Stimulated activated naive B cell treated with anti-CD40 and anti-IgM and Interleukin-4, amounts not matched to agents 10 μg/mL and 1 μg/mL and 100 μg/mL, for 72 hours (primary cell): ENCODE data around the gene NACC2.

Source experiments
- ATAC-seq, 2 donors: fragments of 150-1000 bp; cut with Tn5 transposase; replicated peaks; 2 replicates each; pipeline ENCODE4 v1.10.0; 2021; ENCODE audit warnings: moderate library complexity in 1 of 2
- DNase-seq: peaks from one replicate; pipeline ENCODE4 v3.0.0; 2021
- H3K27ac Mint-ChIP-seq: one replicate; pipeline ENCODE4 v1.8.0; 2022; ENCODE audit warnings: mild to moderate bottlenecking, mixed read lengths
- H3K27me3 Mint-ChIP-seq, 2 donors: one replicate each; pipeline ENCODE4 v1.8.0; 2022; ENCODE audit warnings: mixed read lengths in 2 of 2
- H3K36me3 Mint-ChIP-seq, 2 donors: one replicate each; pipeline ENCODE4 v1.8.0; 2022; ENCODE audit warnings: mixed read lengths in 2 of 2, mild to moderate bottlenecking in 1 of 2
- H3K4me1 Mint-ChIP-seq, 2 donors: one replicate each; pipeline ENCODE4 v1.8.0; 2022; ENCODE audit warnings: mixed read lengths in 2 of 2, mild to moderate bottlenecking in 1 of 2
- H3K4me3 Mint-ChIP-seq, 2 donors: one replicate each; pipeline ENCODE4 v1.8.0; 2022; ENCODE audit warnings: mild to moderate bottlenecking in 2 of 2, mixed read lengths in 2 of 2, moderate library complexity in 1 of 2
- H3K9me3 Mint-ChIP-seq, 2 donors: one replicate each; pipeline ENCODE4 v1.8.0; 2022; ENCODE audit warnings: mixed read lengths in 2 of 2, mild to moderate bottlenecking in 1 of 2

The NACC2 gene

DNA sequence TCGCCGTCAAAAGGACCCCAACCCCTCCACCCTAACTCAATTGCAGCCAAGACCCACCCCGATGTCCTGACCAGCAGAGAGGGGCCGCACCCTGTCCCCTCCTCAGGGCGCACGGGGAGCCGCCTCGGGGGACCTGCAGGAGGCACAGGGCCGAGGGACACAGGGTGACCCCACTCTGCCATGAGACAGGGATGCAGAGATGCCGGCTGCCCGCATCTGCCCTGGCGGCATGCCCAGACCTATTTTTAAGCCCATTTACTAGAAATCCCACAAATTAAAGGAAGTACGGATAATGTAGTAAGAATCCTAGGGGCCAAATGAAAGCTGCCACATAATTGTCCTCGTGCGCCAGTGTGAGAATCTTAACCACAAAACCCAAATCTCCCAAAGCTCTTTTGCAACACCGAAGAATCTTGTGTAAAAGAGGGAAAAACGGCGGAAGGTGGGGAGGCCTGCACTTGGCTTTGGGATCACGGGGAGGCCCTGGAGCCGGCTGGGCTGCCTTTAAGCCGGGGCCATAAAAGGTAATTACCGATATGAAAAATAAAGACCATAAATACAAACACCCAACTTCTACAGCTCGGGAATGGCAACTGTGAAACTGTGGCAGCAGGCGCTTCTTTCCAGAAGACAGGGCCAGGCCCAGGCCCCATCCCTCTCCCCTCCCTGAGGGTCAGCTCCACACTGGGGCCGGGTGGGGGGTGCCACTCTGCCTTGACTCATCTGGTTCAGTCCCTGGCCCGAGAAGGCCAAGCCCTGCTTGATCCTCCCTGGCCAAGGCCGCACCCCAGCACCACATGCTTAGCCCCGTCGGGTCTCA is 35.0 kb downstream of the NACC2 start:
- Mint-ChIP-seq H3K9me3 (no peaks in the 10 kb centered on the region), H3K4me1 (peaks cover 8% of the 10 kb centered on the region in 2 donors), H3K27ac (no peak overlapping the region), H3K4me3 (no peak overlapping the region), H3K36me3 (no peaks in the 10 kb centered on the region), H3K27me3 (peaks cover 20 to 29% of the 10 kb centered on the region in 2 donors)
- DNase-seq (no peak), ATAC-seq (no peak)

DNA sequence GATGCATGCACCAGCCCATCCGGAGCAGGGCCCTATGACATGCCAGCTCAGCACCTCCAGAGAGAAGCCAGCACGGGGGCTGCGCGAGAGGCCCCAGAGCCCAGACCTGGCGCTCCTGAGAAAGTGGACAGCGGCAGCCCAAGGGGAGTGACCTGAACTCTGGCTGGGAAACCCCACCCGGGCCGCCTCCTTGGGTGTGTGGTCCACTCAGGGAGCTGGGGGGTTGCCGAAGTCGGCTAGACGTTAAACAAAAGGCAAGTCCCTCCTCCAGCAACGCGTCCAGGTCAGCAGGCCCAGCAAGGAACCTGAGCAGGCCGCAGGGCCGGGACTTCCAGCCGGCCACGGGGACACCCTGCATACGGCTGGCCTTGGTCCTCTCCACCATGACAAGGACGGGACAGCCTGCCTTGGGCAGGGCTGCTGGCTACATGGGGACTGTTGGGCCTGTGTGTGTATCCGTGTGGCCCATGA is 35.7 kb downstream of the NACC2 start:
- Mint-ChIP-seq H3K9me3 (no peaks in the 10 kb centered on the region), H3K36me3 (no peaks in the 10 kb centered on the region), H3K4me3 (no peak overlapping the region), H3K27ac (no peak overlapping the region), H3K27me3 (peaks cover 27 to 34% of the 10 kb centered on the region in 2 donors), H3K4me1 (peaks cover 8% of the 10 kb centered on the region in 2 donors)
- DNase-seq (no peak), ATAC-seq (no peak)

DNA sequence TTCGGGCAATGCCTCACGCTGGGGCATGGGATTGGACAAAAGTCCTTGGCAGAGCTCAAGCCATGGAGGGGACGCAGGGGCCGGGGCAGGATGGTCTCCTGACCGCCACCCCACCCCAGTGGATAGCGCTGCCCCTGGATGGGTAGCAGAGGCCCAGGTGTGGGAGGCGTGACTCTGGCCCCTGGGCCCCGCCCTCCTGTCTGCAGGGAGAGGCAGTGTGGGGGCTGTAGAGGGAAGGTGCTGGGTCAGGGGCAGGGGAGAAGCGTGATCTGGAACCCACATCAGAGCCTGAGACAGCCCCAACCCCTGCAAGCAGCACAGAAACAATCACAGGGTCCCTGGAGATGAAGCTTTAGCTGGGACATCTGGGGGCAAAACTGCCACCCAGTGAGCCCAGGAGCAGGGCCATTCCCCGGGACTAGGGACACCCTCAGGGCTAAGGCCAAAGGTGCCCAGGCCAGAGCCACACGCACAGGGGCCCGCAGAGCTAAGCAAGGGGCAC is 36.2 kb downstream of the NACC2 start:
- Mint-ChIP-seq H3K27me3 (peaks cover 30 to 33% of the 10 kb centered on the region in 2 donors), H3K4me3 (no peak overlapping the region), H3K36me3 (no peaks in the 10 kb centered on the region), H3K4me1 (peaks cover 8% of the 10 kb centered on the region in 2 donors), H3K9me3 (no peaks in the 10 kb centered on the region), H3K27ac (no peak overlapping the region)
- ATAC-seq = no peak
- DNase-seq = no peak

DNA sequence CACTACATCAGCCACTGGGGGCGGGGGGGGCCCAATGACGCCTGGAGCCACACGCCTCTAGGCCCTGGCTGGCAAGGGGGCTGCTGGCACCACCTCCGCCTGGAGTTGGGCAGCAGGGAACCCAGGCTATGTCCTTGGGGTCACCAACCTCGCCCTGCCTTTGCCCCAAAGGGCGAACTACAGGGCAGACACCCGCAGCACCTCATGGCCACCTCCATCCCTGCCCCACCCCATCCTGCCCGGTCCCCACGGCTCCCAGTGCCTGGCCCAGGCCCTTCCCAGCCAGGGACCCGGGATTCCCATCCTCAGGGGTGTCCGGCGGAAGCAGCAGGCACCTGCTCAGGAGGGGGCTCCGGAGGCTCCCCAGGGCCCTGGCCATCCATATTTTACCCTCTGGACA is 37.0 kb downstream of the NACC2 start:
- Mint-ChIP-seq H3K4me1 (peaks cover 8% of the 10 kb centered on the region in 2 donors), H3K36me3 (no peaks in the 10 kb centered on the region), H3K9me3 (no peaks in the 10 kb centered on the region), H3K27me3 (peaks cover 32 to 38% of the 10 kb centered on the region in 2 donors), H3K4me3 (no peak overlapping the region), H3K27ac (no peak overlapping the region)
- no peak for ATAC-seq
- no peak for DNase-seq

DNA sequence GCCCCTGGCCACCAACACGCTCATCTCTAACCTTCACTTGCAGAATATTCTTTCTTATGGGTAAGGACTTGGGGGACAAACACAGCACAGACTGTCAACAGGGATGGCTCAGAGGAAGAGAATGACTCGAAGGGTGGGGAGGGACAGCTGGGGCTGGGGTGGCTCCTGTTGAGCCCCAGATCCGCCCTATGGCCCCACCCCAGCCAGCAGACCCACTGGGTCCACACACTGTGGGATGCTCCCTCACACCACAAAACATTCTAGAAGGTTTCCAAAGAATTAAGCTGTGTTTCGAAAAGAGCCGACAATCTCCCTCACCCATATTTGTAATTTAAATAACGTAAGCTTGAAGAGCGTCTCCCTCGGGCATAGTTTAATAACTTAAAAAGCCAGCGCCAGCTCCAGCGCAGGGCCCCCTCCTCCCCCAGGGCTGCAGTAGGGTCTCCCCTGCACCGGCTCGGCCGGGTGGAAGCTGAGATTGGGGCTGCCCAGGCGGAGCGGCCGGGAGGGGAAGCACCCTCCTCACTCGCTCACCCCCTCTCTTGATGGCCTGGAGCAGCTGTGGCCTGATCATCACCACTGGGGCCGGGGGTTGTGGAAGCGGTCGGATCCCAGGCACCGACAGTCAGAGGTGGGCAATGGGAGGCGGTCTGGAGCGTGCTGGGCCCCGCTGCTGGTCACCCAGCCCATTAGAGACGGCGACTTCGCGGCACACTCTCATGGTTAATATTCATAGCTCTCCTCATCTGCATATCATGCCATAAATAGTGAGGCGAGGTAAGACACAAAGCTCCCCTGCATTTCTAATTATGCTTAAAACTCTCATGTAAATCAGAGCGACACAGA is 37.6 kb downstream of the NACC2 start:
- DNase-seq (no peak), ATAC-seq (peak; percentile 43 to 54)
- Mint-ChIP-seq H3K27ac (no peak overlapping the region), H3K4me1 (peaks cover 8% of the 10 kb centered on the region in 2 donors), H3K4me3 (peak overlapping the region in 1 of 2 donors; percentile 41), H3K36me3 (no peaks in the 10 kb centered on the region), H3K9me3 (no peaks in the 10 kb centered on the region), H3K27me3 (peaks cover 33 to 42% of the 10 kb centered on the region in 2 donors)

DNA sequence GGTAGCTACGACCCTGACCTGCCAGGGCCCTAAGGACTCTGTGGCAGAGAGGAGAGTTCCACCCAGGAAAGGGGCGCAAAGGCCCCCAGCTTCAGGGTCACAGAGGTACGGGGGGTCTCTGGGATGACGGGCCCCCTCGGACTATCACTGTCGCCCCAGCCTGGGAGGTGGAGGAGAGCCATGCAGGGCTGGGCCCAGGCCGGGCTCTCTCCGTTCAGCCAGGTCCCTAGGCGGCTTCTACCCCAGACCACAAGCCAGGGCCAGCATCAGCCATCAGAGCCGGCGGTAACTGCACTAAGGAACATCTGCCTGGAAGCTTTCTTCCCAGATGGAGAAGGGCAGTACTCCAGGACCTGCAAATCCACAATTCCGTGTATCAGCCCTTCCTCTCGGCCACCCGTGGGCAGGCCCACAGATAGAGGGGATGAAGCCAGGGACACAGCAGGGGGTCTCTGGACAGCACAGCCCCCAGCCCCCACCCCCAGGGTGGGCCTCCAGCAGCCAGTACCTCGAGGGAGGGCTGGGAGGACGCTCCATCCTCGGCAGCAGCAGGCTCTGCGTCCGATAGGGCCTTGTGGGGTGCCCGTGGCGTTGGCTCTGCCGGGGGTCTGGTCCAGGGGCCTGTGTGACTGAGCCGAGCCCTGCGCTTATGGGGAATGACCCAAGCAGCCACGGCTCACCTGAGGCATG is 38.4 kb downstream of the NACC2 start:
- ATAC-seq (no peak), DNase-seq (no peak)
- Mint-ChIP-seq H3K27ac (no peak overlapping the region), H3K27me3 (peaks cover 36 to 49% of the 10 kb centered on the region in 2 donors), H3K9me3 (no peaks in the 10 kb centered on the region), H3K36me3 (no peaks in the 10 kb centered on the region), H3K4me1 (peaks cover 11 to 15% of the 10 kb centered on the region in 2 donors), H3K4me3 (peak overlapping the region in 1 of 2 donors; percentile 22)

DNA sequence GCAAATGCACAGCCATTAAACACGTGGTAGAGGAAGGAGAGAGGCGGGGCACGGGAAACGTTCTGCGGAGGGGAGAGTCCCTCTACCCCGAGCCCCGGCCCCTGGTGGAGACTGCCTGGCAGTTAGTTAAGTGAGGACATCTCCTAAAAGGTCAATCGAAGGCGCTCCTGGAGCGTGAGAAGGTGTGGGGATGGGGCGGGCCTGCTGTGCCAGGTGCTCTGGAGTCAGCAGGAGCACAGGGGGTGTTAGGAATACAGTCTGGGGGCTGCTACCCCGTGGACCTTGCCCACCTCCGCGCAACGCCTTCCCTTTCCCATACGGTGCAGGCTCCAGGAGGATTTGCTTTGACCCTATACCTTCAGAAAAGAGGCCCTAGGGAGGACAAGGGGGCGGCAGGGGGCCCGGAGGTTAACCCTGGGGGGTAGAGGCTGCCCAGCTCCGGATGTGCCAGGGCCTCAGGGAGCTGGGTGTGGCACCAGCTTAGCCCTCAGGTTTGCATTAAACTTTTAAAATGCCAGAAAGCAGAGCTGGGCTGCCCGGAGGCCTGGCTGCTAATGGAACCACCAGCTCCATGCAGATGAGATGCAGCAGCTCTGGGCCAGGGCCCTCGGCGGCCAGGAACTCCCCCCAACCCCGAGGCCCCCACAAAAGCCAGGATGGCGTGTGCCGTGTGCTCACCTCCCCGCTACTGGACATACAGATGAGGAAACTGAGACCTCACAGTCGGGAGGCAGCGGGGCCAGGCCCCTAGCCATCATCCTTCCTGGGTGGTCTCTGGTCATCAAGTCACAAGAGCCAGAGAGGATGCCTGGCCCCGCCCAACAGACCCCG is 39.2 kb downstream of the NACC2 start:
- no peaks in the 10 kb centered on the region for H3K9me3 Mint-ChIP-seq
- H3K27ac Mint-ChIP-seq = peak overlapping the region; percentile 25
- DNase-seq (no peak), ATAC-seq (peak; percentile 44 to 45)
- H3K27me3 Mint-ChIP-seq = peaks cover 32 to 50% of the 10 kb centered on the region in 2 donors
- H3K4me3 Mint-ChIP-seq = no peak overlapping the region
- H3K4me1 Mint-ChIP-seq = peaks cover 11 to 16% of the 10 kb centered on the region in 2 donors
- H3K36me3 Mint-ChIP-seq = no peaks in the 10 kb centered on the region

DNA sequence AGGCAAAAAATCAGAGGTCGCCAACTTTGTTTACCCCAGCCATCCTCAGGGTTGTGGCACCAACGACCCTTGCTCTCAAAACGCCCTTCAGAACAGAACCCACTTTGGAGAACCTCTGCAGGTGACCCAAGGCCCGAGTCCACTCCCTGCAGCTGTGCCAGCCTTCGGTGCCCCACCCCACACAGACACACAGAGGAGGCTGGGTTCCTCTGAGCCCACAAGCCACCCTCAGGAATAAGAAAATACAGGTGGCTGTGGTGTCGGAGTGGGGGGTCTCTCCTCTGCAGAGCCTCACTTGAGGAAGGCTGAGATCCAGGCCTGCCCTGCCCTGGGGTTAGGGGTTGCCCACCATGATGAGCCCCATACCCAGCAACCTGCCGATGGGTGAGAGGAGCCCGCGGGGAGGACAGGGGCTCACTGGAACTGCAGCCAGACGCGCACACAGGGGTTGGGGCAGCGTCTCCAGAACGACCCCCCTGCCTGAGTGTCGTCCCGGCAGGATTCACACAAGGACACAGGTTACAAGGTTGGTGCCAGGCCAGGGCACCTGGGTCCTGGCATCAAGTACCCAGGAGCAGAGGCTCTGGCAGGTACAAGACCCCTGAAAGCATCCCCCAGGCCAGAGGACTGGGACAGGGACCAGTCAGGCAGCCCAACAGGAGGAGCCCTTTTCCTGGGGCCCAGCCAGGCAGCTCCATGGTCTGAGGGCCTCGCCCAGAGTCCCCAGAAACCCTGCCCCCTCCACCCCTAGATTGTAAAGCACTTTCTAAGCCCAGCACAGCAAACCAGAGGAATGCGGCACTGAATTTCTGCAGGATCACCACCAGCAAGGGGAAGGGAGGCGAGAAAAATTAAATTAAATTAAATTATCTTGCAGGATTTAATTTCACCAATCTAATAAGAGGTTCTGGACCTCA is 40.0 kb downstream of the NACC2 start:
- peak overlapping the region; percentile 25 for H3K27ac Mint-ChIP-seq
- peaks cover 11 to 16% of the 10 kb centered on the region in 2 donors for H3K4me1 Mint-ChIP-seq
- H3K36me3 Mint-ChIP-seq = no peaks in the 10 kb centered on the region
- no peaks in the 10 kb centered on the region for H3K9me3 Mint-ChIP-seq
- ATAC-seq = no peak
- no peak for DNase-seq
- no peak overlapping the region for H3K4me3 Mint-ChIP-seq
- peaks cover 32 to 51% of the 10 kb centered on the region in 2 donors for H3K27me3 Mint-ChIP-seq

DNA sequence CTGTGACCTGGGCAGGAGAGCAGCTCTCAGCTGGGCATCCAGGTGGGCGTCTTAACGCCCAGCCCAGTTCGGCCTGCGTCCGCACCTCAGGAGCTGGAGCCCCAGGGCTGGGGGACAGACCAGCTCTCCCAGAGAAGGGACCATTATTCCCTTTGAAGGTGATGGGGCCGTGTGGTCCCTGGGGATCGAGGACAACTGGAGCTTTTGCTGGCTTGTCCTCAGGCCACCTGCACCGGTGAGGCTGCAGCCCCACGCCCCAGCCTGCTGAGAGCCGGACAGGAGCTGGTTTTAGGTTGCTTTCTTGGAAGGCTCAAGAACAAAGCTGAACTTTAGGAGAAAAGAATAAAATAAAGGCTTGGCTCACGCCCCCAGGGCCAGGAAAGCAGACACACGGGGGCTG is 40.9 kb downstream of the NACC2 start:
- peaks cover 11 to 16% of the 10 kb centered on the region in 2 donors for H3K4me1 Mint-ChIP-seq
- ATAC-seq = no peak
- no peak overlapping the region for H3K27ac Mint-ChIP-seq
- no peaks in the 10 kb centered on the region for H3K36me3 Mint-ChIP-seq
- H3K27me3 Mint-ChIP-seq = peaks cover 36 to 60% of the 10 kb centered on the region in 2 donors
- H3K4me3 Mint-ChIP-seq = no peak overlapping the region
- DNase-seq = no peak
- H3K9me3 Mint-ChIP-seq = no peaks in the 10 kb centered on the region

DNA sequence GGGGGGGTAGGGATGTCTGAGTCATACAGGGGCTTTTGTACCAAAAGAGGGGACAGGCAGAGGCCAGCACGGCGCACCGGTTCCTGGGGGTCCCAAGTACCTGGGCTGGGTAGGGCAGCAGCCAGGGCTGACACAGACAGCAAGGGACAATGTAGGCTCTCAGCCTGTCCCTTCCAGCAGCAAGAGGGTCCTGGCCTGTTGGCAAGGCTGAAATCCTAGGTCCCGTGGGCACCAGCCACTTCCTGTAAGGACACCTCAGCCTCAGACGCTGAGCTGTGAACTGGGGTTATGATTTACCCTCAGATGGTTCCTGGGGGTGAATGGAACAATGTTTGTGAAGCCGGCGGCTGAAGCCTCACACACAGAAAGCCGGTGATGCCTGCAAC is 41.3 kb downstream of the NACC2 start:
- DNase-seq = no peak
- H3K4me3 Mint-ChIP-seq = no peak overlapping the region
- no peaks in the 10 kb centered on the region for H3K36me3 Mint-ChIP-seq
- ATAC-seq = no peak
- H3K27ac Mint-ChIP-seq = no peak overlapping the region
- H3K4me1 Mint-ChIP-seq = peaks cover 11 to 16% of the 10 kb centered on the region in 2 donors
- H3K27me3 Mint-ChIP-seq = peaks cover 36 to 64% of the 10 kb centered on the region in 2 donors
- no peaks in the 10 kb centered on the region for H3K9me3 Mint-ChIP-seq

DNA sequence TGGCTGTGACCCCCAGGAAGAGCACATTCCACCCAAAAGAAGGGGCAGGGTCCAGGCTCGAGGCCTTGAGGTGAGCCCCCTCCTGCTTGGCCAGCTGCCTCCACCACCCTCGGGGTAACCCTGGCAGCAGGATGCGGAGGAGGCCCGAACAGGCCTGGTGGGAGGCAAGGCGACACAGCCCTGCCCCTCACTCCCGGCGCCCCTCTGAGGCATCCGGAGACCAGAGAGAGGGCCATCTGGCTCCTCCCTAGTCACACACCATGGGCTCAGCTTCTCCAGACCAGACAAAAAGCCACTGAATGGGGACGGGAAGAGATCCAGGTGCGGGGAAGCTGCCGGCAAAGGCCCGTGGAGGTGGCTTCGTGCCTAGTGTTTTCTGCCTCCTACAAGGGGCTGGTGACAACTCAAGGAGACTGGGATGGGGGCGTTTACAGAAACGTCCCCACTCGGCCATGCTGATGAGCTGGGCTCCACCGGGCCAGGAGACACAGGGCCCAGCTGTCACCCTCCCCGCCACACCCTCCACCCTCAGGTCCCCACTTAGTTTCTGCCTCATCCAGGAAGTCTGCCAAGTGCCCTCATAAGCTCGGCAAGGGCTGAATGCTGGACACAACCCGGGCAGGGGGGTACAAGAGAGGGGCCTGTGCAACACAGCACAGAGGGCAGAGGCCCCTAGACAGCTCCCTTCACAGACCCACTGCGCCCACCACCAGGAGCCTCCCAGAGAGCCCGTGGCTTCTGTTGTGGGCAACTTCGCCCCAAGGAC is 41.9 kb downstream of the NACC2 start:
- H3K4me1 Mint-ChIP-seq = peaks cover 11 to 16% of the 10 kb centered on the region in 2 donors
- no peak overlapping the region for H3K4me3 Mint-ChIP-seq
- no peaks in the 10 kb centered on the region for H3K9me3 Mint-ChIP-seq
- ATAC-seq (no peak), DNase-seq (no peak)
- H3K27ac Mint-ChIP-seq = no peak overlapping the region
- H3K36me3 Mint-ChIP-seq = no peaks in the 10 kb centered on the region
- H3K27me3 Mint-ChIP-seq = peaks cover 36 to 62% of the 10 kb centered on the region in 2 donors

DNA sequence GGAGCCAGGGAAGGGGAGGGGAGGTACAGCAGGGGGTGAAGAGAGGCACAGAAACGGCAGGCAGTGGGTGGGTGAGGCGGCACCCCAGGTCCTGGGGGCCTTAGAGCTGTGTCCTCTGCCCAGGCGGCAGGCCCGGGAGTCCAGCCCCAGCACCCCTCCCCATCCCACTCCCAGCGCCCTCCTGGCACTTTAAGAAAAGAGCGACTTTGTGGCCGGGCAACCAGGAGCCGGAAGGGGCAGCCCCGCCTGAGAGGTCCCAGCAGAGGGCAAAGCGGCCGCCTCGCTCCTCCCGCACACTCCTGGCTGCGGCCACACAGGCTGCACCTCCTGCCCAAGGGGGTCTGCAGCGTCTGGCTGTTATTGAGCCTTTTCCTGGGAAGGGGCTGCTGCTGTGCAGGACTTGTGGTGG is 42.6 kb downstream of the NACC2 start:
- ATAC-seq (no peak), DNase-seq (no peak)
- Mint-ChIP-seq H3K4me1 (peaks cover 7 to 16% of the 10 kb centered on the region in 2 donors), H3K27ac (no peak overlapping the region), H3K27me3 (peaks cover 42 to 59% of the 10 kb centered on the region in 2 donors), H3K36me3 (no peaks in the 10 kb centered on the region), H3K9me3 (no peaks in the 10 kb centered on the region), H3K4me3 (no peak overlapping the region)
